ENCODE measurements around the gene FGGY.

DNA sequence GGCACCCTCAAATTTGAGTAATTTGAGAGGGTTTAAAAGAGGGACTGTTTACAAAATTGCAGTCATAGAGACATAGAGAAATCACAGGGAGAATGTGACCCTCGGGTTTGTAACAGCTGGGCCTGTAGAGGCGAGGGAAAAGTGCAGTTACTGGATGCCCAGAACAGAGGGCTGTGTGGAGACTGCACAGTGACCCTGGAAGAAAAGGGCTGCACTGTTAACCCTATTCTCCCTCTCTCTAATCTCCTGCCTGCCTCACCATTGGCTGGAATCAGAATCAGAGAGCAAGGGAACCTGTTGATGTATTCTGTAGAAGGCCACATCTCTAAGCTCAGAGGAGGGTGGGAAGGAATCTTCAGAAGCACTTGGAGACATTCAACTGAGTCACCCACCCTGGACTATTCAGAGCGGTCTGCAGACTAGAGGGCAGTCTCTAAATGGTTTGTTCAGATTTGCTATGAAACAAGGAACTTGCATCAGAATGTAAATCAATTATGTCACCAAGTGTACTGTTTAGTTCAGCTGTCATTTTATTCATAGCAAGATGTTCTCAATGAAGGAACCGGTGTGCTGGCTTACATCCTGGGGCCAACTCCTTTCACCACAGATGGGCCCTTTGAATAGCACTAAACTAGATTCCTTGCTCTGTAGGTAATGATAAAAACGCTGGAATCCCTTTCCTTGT lies 385.6 kb downstream of the FGGY start:
- TF ChIP-seq POLR2A (IDR thresholded peaks at IDR 0.05; ENCODE audit: low read length) (no peak), GATA1 (IDR thresholded peaks at IDR 0.05; ENCODE audit: low read depth, low read length) (no peak)
